ENCODE data around the gene NSDHL. TPM values are rescaled to one million over a fixed set of nuclear protein-coding genes. Genes with fewer than 3 reads are reported as not detected.

The NSDHL gene
- total RNA-seq, 1 experiment from 2014 or later, result 31.6 TPM

GRCh38 chrX:152915541-152916241, 84.8 kb downstream of the NSDHL start:
- no peaks in the 10 kb centered on the region for H3K27me3 Mint-ChIP-seq (ENCODE audit: low read depth)
- H3K36me3 Mint-ChIP-seq (ENCODE audit: insufficient read depth in 1 of 3, low read depth in 3 of 3), result peaks cover 0 to 6% (median 3%) of the 10 kb centered on the region in 3 experiments; a peak in 4 of 7 replicates
- Histone ChIP-seq H2AFZ (ENCODE audit: low read length) (no peak overlapping the region), H2BK120ac (ENCODE audit: low read depth, low read length, poor library complexity, severe bottlenecking) (no peak overlapping the region), H3K18ac (ENCODE audit: insufficient read length, low read depth, low read length) (no peak overlapping the region), H3K9me3 (ENCODE audit: control insufficient read depth, low read depth, low read length) (peaks cover 32% of the 10 kb centered on the region), H4K20me1 (ENCODE audit: control insufficient read depth, insufficient read depth, insufficient read length) (no peaks in the 10 kb centered on the region), H4K8ac (replicated peaks; ENCODE audit: insufficient read length, low read depth, low read length) (no peak overlapping the region), H2BK20ac (ENCODE audit: low read depth, low read length, poor library complexity, severe bottlenecking) (no peak overlapping the region), H3K79me2 (ENCODE audit: insufficient read depth, low read length) (no peaks in the 10 kb centered on the region), H3K23me2 (ENCODE audit: insufficient read length, low read depth, low read length, poor library complexity, severe bottlenecking) (no peaks in the 10 kb centered on the region), H4K5ac (ENCODE audit: insufficient read length, low read depth, low read length) (no peak overlapping the region), H3K27ac (ENCODE audit: insufficient read length, low read depth, low read length) (no peak overlapping the region), H2BK15ac (ENCODE audit: low read depth, low read length) (no peak overlapping the region), H3K27me3 (ENCODE audit: insufficient read depth, low read length) (no peaks in the 10 kb centered on the region), H3K23ac (ENCODE audit: insufficient read length, low read depth, low read length) (no peak overlapping the region), H3K14ac (ENCODE audit: insufficient read depth, low read length) (no peak overlapping the region), H2BK12ac (ENCODE audit: insufficient read length, low read depth, low read length) (no peak overlapping the region), H3K4me1 (ENCODE audit: insufficient read depth, low read length) (no peaks in the 10 kb centered on the region), H3K9ac (ENCODE audit: extremely low read depth, insufficient read length, low read length) (no peak overlapping the region), H3K4me2 (ENCODE audit: insufficient read depth, insufficient read length, low read length) (no peak overlapping the region), H4K91ac (ENCODE audit: insufficient read length, low read depth, low read length) (no peak overlapping the region), H2BK5ac (ENCODE audit: insufficient read length, low read length) (no peak overlapping the region), H3K56ac (ENCODE audit: insufficient read length, low read depth, low read length) (no peak overlapping the region), H2AK5ac (ENCODE audit: insufficient read length, low read length) (no peak overlapping the region), H3K4ac (ENCODE audit: low read depth, low read length) (no peak overlapping the region), H3K79me1 (ENCODE audit: insufficient read depth, low read depth, low read length, poor library complexity, severe bottlenecking) (no peaks in the 10 kb centered on the region), H3T11ph (ENCODE audit: low read length) (no peak overlapping the region)
- WGBS (ENCODE audit: extremely low coverage, insufficient read length, low lambda C conversion rate), result no CpG with 5 or more reads among the region's 13 CpGs
- peaks cover 65 to 80% of the 10 kb centered on the region in 2 experiments for H3K9me3 Mint-ChIP-seq
- no peak overlapping the region for H3K27ac Mint-ChIP-seq
- peaks cover 6 to 16% of the 10 kb centered on the region in 2 experiments; a peak in 3 of 4 replicates for H3K4me1 Mint-ChIP-seq
- TF ChIP-seq CTCF (conservative IDR thresholded peaks at IDR 0.05), result peak; percentile 72
- DNase-seq, result peak; percentile 62
- H3K4me3 Mint-ChIP-seq, result no peak overlapping the region

Data from H9 (cell line).